T-helper 2 cell treated with Interferon-gamma antibody and Interleukin-4, amounts not matched to agents 100 ng/mL and 5 ng/mL, for 36 hours (primary cell): Measurements from ENCODE around the gene DHTKD1. TPM values are rescaled to one million over a fixed set of nuclear protein-coding genes. Genes with fewer than 3 reads are reported as not detected.
"Not testable (repeated sequence)": the region's sequence is repeated elsewhere in the genome, so short reads cannot be mapped to it uniquely, and the experiment has no call there.

Experiments
- intact Hi-C: fragments of 100-400 bp; cut with micrococcal nuclease; formaldehyde crosslinking; loops from one replicate; pipeline ENCODE4 v1.15.1; 2023
- total RNA-seq: library from RNA; stranded (reverse); gene quantifications from 2 replicates; pipeline ENCODE4 v1.2.3, GENCODE V29; 2022

DHTKD1 gene
- total RNA-seq, 1 donor from 2014 or later, result 19.7 TPM

DNA sequence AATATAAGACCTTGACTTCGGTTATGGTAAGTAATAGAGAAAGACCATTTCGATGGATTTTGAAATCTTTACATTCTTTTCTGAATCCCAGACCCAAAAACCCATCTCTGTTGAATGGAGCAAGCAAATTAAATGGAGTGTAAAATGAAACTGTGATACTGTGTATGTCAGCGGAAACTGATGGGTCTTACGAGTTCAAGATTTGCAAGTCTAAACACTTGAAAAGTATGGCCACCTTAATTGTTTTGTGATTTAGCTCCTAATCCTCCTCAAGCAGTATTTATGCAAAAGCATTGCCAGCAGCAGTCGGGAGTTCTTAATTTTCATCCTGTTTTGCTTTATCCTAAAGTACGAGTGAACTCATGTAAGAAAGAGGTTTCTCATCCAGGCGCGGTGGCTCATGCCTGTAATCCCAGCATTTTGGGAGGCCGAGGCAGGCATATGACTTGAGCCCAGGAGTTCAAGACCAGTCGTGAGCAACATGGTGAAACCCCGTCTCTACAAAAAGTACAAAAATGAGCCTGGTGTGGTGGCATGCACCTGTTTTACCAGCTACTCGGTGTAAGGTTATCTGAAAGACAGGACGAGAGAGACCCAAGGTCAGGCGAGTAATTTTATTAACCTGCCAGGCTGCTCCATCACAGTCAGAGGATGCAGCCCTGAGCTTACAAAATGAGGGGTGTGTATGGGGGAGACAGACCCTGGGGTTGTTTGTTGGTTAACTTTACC lies 5.8 kb upstream of the DHTKD1 start:
- intact Hi-C loops, result no loop called here

DNA sequence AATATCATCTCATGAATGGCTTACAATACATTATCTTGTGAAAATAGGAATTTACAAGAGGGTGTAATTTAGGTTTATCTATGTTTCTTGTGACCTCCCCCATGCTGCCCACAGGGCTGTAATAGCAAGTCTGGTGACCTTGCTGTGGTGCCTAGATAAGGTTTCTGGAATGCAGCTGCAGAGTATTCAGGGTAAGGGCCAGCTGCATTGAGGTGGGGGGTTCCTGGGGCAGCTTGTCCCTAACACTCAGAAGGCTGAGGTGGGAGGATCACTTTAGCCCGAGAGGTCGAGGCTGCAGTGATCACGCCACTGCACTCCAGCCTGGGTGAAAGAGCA lies 5.3 kb upstream of the DHTKD1 start:
- intact Hi-C loops, result no loop called here

DNA sequence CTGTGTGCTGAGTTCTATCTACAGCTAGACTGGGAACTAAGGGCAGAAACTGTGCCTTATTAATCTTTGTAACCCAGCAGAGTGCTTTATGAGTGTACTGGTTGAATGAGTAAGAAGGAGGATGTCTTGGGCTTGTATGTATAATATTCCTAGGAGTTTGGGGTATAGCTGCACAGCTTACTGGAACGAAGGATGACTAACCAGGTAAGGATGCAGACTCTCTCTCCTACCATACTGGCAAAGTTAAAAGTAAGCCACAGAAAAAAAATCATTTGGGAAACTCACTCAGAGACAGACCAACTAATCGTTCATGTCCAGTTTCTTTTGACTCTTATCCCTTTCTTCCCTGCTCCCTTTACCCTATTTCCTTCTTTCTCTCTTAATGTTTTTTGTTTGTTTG lies 1.4 kb upstream of the DHTKD1 start:
- intact Hi-C loops, result no loop called here

DNA sequence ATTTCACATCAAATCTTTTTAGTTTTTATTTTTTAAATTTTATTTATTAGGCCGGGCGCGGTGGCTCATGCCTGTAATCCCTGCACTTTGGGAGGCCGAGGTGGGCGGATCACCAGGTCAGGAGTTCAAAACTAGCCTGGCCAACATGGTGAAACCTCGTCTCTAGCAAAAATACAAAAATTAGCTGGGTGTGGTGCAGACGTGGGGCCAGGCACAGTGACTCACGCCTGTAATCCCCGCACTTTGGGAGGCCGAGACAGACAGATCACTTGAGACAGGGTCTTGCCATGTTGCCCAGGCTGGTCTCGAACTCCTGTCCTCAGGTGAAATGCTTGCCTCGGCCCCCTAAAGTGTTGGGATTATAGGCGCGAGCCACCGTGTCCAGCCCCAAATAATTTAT lies 2.7 kb downstream of the DHTKD1 start:
- intact Hi-C loops, result not testable (repeated sequence)

DNA sequence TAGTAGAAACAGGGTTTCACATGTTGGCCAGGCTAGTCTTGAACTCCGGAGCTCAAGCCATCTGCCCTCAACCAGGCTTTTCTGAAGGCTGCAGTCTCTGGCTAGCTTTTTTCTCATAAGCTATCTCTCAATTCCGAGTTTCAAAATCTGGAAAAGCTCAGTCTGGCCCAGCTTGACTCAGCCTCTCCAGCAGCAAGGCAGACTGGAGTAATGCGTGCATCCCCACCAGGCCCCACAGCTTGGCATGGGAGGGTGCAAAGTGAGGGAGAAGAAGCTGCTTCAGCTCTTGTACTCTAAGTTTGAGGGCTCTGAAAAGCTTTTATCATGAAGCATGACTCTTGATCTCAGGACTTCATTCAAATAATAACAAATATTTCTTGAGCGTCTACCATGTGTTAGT lies 4.8 kb downstream of the DHTKD1 start:
- intact Hi-C loops, result no loop called here

DNA sequence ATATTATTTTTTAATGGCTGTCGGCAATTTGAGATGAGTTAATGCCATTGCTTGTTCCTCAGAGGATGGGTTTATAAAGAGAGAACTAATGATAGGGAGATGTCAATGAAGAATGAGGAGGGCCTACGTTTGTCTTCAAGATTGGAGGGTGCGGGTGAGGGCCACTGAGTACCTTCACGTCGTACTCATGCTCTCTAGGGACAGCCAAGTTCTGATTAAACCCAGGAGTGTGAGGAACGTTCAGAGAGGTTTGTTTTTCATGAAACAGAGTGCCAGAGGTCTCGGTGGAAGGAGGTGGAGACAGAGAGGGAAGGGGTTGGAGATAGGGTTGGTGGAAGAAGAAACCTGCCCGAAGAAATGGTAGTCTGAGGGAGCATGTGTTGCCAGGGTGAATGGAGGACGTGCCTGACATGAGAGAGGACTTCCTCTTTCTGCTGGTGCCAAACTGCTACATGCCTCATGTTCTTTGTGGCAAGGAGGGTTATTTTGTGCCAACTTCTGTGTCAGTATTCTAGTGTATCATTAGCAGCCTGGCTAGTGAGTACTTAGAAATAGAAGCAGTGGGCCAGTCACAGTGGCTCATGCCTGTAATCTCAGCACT lies 8.9 kb downstream of the DHTKD1 start:
- intact Hi-C loops, result no loop called here

DNA sequence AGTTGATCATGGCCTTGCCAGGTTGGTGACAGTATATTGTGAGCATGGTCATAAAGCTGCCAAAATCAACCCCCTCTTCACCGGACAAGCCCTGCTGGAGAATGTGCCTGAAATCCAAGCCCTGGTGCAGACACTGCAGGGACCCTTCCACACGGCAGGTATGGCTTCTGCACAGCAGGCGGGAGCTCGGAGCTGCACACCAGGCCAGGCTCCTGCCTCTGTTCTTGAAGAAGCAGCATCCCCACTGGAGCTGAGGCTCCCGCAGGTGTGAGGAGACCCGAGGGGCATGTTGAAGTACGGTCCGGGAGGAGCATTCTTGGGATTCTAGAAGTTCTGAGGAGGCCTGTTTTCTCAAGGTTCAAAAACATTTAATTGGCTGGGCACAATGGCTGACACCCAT lies 12.7 kb downstream of the DHTKD1 start:
- intact Hi-C loops, result no loop called here

DNA sequence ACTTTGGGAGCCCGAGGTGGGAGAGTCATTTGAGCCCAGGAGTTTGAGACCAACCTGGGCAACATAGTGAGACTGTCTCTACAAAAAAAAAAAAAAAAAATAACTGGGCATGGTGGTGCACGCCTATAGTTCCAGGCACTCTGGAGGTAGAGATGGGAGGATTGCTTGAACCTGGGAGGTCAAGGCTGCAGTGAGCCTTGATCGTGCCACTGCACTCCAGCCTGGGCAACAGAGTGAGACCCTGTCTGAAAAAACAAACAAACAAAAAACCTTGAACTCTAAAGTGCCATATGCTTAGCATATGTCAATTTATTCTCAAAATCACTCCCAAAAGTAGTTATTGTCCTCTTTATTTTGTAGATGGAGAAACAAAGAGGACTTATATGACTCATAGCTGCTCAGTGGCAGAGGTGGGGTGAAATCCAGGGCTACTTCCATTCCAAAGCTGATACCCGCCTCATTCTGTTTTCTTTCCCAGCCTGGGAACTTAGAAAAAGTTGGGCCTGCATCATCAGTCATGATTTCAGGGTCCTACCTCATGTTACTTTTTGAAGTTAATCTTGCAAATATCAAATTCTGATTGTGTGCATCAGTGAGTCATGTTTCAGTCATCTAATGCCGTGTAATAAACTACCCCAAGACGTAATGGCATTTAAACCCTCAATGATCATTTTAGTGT lies 13.3 kb downstream of the DHTKD1 start:
- intact Hi-C loops, result no loop called here

DNA sequence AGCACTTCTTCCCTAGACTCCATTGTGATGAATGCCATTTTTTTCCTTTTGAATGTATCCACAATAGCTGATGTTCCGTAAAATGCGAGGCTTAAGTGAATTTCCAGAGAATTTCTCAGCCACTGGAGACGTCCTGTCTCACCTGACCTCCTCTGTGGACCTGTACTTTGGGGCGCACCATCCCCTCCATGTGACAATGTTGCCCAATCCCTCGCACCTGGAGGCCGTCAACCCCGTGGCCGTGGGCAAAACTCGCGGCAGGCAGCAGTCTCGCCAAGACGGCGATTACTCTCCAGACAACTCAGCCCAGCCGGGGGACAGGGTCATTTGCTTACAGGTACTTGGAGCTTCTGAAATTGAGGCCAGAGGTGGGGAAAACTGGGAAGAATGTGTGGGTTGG lies 20.2 kb downstream of the DHTKD1 start:
- intact Hi-C loops, result no loop called here

DNA sequence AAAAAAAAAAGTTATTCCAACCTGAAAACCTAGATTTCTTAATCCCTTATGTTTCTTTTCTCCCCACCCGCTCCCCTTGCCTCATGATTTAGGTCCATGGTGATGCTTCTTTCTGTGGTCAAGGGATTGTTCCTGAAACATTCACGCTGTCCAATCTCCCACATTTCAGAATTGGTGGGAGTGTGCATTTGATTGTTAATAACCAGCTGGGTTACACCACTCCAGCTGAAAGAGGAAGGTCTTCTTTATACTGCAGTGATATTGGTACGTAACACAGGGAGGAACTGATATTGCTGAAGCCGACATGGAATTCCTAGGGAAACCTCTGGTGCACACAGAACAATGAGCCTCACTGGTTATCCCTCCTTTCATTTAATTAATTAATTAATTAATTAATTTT lies 22.7 kb downstream of the DHTKD1 start:
- intact Hi-C loops, result no loop called here

DNA sequence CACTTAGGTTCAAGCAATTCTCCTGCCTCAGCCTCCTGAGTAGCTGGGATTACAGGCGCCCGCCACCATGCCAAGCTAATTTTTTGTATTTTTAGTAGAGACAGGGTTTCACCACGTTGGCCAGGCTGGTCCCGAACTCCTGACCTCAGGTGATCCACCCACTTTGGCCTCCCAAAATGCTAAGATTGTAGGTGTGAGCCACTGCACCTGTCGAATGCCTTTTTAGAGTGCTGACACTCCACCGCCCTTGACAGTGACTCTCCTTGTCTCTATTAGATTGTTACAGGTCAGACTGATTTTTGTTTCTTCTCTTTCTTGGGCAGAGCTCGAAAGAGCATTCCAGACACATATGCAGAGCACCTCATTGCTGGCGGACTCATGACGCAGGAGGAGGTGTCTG lies 28.6 kb downstream of the DHTKD1 start:
- intact Hi-C loops, result not testable (repeated sequence)

DNA sequence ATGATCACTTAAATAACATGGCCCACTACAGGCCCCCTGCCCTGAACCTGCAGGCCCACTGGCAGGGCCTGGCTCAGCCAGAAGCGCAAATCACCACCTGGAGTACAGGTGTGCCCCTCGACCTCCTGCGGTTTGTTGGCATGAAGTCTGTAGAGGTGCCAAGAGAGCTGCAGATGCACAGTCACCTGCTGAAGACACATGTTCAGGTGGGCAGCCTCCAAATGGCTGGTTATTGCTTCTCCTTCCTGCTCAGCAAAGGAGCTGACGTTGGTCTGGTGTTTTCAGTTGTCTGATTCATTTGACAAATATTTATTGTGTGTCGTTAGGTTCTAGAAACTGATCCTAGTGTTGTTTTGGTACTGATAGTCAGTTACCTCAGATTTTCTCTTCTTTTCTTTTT lies 29.0 kb downstream of the DHTKD1 start:
- intact Hi-C loops, result no loop called here

DNA sequence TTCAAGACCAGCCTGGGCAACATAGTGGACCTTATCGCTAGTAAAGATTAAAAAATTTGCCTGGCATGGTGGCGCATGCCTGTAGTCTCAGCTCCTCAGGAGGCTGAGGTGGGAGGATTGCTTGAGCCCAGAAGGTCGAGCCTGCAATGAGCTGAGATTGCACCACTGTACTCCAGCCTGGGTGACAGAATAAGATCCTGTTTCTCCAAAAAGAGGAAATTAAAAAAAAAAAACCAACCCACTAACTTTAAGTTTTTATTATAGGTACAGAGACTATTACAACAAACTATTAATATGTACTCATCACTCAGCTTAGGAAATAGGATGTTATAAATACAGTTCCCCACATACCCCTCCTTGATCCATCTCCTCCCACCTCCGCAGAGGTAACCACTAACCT lies 30.2 kb downstream of the DHTKD1 start:
- intact Hi-C loops, result no loop called here

DNA sequence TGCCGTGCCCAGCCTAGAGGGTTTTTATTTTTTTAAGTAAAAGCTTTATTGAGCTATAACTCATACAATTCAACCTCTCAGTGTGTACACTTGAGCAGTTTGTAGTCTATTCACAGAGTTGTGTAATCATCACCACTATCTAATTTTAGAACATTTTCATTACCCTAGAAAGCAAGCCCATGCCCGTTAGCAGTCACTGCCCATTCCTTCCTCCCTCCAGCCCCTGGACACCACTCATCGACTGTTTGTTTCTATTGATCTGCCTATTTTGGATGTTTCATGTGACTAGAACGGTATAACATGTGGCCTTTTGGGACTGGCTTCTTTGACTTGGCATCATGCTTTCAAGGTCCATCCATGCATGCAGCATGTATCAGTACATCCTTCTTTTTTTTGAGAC lies 35.0 kb downstream of the DHTKD1 start:
- intact Hi-C loops, result no loop called here

DNA sequence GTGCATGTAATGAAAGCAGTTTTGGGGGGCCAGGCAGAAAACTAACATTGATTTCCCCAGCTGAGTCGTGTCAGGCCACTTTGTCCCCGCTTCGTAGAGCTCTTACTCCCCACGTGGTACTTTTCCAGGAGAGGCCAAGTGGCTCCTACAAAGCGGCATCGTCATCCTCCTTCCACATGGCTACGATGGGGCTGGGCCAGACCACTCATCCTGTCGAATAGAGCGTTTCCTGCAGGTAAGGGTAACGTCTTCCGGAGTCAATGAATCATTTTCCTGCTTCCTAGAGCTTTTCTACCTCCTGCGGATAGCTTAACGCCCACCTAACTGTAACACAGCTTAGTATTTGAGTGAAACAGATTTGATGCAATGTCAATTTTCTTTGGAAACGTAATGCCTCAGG lies 39.0 kb downstream of the DHTKD1 start:
- intact Hi-C loops, result no loop called here

DNA sequence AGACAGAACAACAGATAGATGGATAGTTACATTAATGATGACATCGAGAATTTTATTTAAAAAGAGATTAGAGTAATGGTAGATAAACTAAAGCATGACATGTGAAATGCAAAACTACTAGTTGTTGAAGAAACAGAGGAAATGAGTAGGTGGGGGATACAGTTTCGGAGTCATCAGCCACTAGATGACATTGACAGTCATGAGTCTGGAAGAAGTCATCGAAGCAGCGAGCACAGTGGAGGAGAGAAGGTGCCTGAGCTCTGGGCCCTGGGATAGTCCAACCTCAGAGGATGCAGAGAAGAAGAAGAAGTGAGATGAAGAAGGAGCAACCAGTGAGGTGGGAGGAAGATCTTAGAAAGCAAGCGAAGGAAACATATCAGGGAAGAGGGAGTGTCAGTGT lies 40.5 kb downstream of the DHTKD1 start:
- intact Hi-C loops, result no loop called here

DNA sequence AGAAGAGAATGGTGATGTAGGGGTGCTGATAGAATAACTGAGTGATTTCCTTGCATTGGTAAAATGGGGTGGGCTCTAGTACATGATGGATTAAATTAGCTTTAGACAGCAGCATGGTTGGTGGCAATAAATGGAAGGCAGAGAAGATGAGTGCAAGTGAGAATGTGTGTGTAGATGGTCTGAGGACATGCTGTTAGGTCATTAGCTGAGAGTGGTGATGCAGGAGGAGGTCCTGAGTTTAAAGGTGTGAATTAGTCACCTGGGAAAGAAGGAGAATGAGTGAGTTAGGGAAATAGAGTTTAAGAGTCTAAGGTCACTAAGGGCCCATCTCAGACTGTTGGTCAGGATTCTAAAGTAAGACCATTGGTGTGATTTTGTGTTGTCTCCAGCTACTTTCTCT lies 42.8 kb downstream of the DHTKD1 start:
- intact Hi-C loops, result no loop called here

DNA sequence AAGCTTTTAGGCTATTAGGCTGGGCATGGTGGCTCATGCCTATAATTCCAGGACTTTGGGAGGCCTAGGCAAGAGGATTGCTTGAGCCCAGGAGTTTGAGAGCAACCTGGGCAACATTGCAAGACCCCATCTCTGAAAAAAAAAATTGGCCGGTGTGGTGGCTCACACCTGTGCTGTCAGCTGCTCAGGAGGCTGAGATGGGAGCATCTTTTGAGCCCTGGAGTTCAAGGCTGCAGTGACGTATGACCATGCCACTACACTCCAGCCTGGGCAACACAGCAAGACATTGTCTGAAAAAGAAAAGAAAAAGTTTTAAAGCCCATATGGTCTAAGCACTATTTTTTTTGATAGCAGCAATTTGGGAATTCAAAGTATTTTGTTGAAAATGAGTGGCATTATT lies 44.9 kb downstream of the DHTKD1 start:
- intact Hi-C loops, result no loop called here

DNA sequence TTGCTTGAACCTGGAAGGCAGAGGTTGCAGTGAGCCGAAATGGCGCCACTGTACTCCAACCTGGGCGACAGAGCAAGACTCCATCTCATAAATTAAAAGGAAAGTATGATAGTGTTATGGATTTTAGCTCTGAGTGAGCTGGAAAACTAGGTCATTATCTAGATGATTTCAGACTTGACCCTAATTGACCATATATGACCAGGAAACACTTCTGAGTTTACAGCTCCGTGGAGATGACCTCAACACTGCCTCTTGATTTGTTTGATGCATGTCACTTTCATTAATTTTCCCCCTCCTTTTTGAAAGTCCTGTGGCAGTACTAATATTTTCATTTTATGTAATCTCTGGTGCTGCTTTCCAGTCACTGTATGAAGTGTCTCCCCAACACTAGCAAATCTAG lies 52.9 kb downstream of the DHTKD1 start:
- intact Hi-C loops, result no loop called here

DNA sequence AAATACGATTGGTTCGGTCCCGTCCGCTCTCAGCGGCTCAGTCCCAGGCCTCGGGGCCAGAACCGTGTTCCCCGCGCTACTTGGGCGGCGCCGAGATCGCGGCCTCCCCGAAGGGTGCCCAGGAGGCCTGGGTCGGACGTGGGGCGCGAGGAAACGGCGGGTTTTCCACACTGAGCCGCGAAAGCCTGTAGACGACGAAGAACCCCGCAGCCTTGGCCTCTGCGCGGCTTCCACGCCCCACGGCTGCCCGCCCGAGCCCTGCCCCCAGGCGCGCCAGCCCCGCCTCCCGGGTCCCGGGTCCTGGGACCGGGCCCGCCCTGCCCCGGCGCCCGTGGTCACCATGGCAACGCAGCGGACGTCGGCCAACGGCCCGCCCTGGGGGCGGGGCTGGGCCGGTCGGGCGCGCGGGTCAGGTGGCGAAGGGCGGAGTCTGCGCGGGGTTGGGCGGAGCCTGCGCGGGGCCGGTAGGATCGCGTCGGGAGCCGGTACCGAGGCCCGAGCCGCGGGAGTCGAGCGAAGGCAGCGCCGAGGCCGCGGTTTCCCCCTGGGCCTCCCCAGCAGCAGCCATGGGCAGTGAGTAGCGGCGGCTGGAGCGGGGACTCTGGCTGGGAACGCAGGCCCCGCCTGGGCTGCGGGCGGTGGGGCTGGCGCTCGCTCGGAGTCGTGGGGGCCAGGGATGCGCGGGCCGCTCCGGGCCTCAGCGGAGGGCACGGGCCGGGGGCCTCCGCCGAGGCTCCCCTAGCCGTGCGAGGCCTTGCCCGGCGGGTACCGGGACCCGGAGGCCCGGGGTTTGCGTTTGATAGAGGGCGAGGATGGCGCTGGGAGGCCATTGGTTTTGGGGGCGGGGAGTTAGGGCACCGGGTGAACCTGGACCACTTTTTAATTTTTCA lies 60.7 kb downstream of the DHTKD1 start, which contains the start of gene SEC61A2:
Gene SEC61A2 (plus strand): TSS at position 456 of the 890 bp plus-strand sequence. CDS start 111 bp downstream, at position 567.
- intact Hi-C loops, result loop anchor here (1.0 to 5.0 kb wide), 4 partner anchors 61 to 1218 kb away; partner anchors contain the start of genes CAMK1D, DHTKD1, NUDT5 and SEPHS1

DNA sequence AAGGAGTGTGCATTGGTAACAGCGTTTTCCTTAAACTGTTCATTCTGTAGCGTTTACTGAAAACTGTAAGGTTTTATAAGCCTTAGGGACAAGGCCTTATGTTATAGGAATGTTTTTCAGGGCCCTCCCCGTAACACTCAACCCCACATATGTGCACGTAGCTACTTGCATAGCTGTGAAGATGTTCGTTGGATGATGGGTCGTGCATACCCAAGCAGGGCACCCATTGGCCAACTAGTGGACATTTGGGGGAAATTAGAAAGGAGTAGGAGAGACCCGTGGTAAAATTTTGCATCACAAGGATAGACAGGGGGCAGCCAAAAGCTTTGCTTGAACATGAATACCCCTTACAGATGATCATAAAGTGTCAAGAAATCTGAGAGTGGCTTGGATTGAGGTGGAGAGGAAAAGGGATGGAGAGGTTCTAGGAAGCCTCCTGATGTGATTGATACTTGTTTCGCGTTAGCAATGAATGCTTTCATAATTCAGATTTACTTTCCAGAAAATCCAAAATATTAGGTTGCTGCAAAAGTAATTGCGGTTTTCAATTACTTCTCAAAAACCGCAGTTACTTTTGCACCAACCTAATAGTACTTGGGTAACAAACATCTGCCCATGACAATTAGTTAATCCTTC lies 61.6 kb downstream of the DHTKD1 start:
- intact Hi-C loops, result loop anchor here (5.0 kb wide), 1 partner anchor 1217 kb away; the partner anchor contains the start of gene SEPHS1
